ENCODE data around the gene SCAANT1.

DNA sequence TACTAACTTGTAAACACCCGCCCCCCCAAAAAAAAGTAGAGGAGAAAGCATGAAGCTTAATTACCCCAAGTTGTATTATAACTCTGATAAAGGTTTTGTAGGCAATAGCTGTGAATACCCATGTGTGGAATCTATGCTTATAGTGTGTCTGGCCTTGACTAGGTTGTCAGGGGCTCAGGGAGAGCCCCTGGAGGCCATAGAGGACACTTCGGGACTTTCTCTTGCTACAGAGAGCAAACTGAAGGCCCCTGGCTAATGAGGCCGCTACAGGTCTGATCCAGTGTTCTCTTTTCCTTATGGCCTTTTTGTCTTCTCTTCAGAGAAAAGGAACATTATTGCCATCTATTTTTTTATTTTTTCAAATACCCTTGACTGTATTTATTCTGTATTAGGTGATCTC is 19.1 kb upstream of the SCAANT1 start:
- TF ChIP-seq POLR2A (IDR thresholded peaks at IDR 0.05; ENCODE audit: low read depth, low read length) (no peak), TAF1 (IDR thresholded peaks at IDR 0.05; ENCODE audit: low read depth, low read length) (no peak), POLR2AphosphoS5 (IDR thresholded peaks at IDR 0.05; ENCODE audit: low read depth, low read length) (no peak), SPI1 (IDR thresholded peaks at IDR 0.05; ENCODE audit: low read depth, low read length) (no peak), PAX5 (IDR thresholded peaks at IDR 0.05; ENCODE audit: insufficient read depth, low read length, severe bottlenecking) (no peak)

All from GM12891 (cell line).